ENCODE data around the gene WRAP73. TPM values are rescaled to one million over a fixed set of nuclear protein-coding genes. Genes with fewer than 3 reads are reported as not detected.

Gene WRAP73
- total and polyA plus RNA-seq, 4 donors, result 12.3 to 22.8 (median 14.9) TPM

- H3K4me3 ChIP-seq (ENCODE audit: low read depth, low read length), result no peak overlapping the region
- 95% methylated on average over 23 of the region's 26 CpGs for WGBS (ENCODE audit: insufficient coverage)
- no peaks in the 10 kb centered on the region for H3K27me3 ChIP-seq (ENCODE audit: control insufficient read depth, insufficient read depth, low read length)
- no peak overlapping the region for H3K27ac ChIP-seq (ENCODE audit: low read depth, low read length)
- no peaks in the 10 kb centered on the region for H3K9me3 ChIP-seq (ENCODE audit: control insufficient read depth, insufficient read depth, low read length)
- H3K4me1 ChIP-seq (ENCODE audit: control insufficient read depth, insufficient read depth, low read length), result no peaks in the 10 kb centered on the region
- DNase-seq (ENCODE audit: low read depth in 4 of 6, low spot score in 6 of 6), result no peak
- H3K36me3 ChIP-seq (ENCODE audit: control insufficient read depth, insufficient read depth, low read length), result peaks cover 98% of the 10 kb centered on the region
Observed at GRCh38 chr1:3632716-3633343, 17.1 kb downstream of the WRAP73 start.

- H3K4me1 ChIP-seq (ENCODE audit: control insufficient read depth, insufficient read depth, low read length), result no peaks in the 10 kb centered on the region
- no peak overlapping the region for H3K27ac ChIP-seq (ENCODE audit: low read depth, low read length)
- H3K9me3 ChIP-seq (ENCODE audit: control insufficient read depth, insufficient read depth, low read length), result no peaks in the 10 kb centered on the region
- no peak overlapping the region for H3K4me3 ChIP-seq (ENCODE audit: low read depth, low read length)
- H3K36me3 ChIP-seq (ENCODE audit: control insufficient read depth, insufficient read depth, low read length), result peaks cover 98% of the 10 kb centered on the region
- no peak for DNase-seq (ENCODE audit: low read depth in 4 of 6, low spot score in 6 of 6)
- 90% methylated on average over 15 of the region's 17 CpGs for WGBS (ENCODE audit: insufficient coverage)
- no peaks in the 10 kb centered on the region for H3K27me3 ChIP-seq (ENCODE audit: control insufficient read depth, insufficient read depth, low read length)
Observed at GRCh38 chr1:3632298-3632697, 17.6 kb downstream of the WRAP73 start.

GRCh38 chr1:3631320-3632260 is 18.3 kb downstream of the WRAP73 start:
- Histone ChIP-seq H3K36me3 (ENCODE audit: control insufficient read depth, insufficient read depth, low read length) (peaks cover 98% of the 10 kb centered on the region), H3K4me3 (ENCODE audit: low read depth, low read length) (no peak overlapping the region), H3K4me1 (ENCODE audit: control insufficient read depth, insufficient read depth, low read length) (no peaks in the 10 kb centered on the region), H3K27me3 (ENCODE audit: control insufficient read depth, insufficient read depth, low read length) (no peaks in the 10 kb centered on the region), H3K9me3 (ENCODE audit: control insufficient read depth, insufficient read depth, low read length) (no peaks in the 10 kb centered on the region), H3K27ac (ENCODE audit: low read depth, low read length) (no peak overlapping the region)
- 81% methylated on average over 35 of the region's 36 CpGs for WGBS (ENCODE audit: insufficient coverage)
- no peak for DNase-seq (ENCODE audit: low read depth in 4 of 6, low spot score in 6 of 6)

- Histone ChIP-seq H3K36me3 (ENCODE audit: control insufficient read depth, insufficient read depth, low read length) (peaks cover 93% of the 10 kb centered on the region), H3K4me3 (ENCODE audit: low read depth, low read length) (no peak overlapping the region), H3K27me3 (ENCODE audit: control insufficient read depth, insufficient read depth, low read length) (no peaks in the 10 kb centered on the region), H3K9me3 (ENCODE audit: control insufficient read depth, insufficient read depth, low read length) (no peaks in the 10 kb centered on the region), H3K27ac (ENCODE audit: low read depth, low read length) (no peak overlapping the region), H3K4me1 (ENCODE audit: control insufficient read depth, insufficient read depth, low read length) (no peaks in the 10 kb centered on the region)
- DNase-seq (ENCODE audit: low read depth in 4 of 6, low spot score in 6 of 6), result no peak
- 73% methylated on average over 9 of the region's 9 CpGs for WGBS (ENCODE audit: insufficient coverage)
Observed at GRCh38 chr1:3630914-3631313, 19.0 kb downstream of the WRAP73 start.

- Histone ChIP-seq H3K27ac (ENCODE audit: low read depth, low read length) (no peak overlapping the region), H3K4me1 (ENCODE audit: control insufficient read depth, insufficient read depth, low read length) (peaks cover 5% of the 10 kb centered on the region), H3K4me3 (ENCODE audit: low read depth, low read length) (no peak overlapping the region), H3K9me3 (ENCODE audit: control insufficient read depth, insufficient read depth, low read length) (no peaks in the 10 kb centered on the region), H3K27me3 (ENCODE audit: control insufficient read depth, insufficient read depth, low read length) (no peaks in the 10 kb centered on the region), H3K36me3 (ENCODE audit: control insufficient read depth, insufficient read depth, low read length) (peaks cover 86% of the 10 kb centered on the region)
- DNase-seq (ENCODE audit: low read depth in 4 of 6, low spot score in 6 of 6), result no peak
- WGBS (ENCODE audit: insufficient coverage), result 87% methylated on average over 9 of the region's 11 CpGs
Observed at GRCh38 chr1:3630161-3630611, 19.7 kb downstream of the WRAP73 start.

GRCh38 chr1:3629561-3630160 is 20.2 kb downstream of the WRAP73 start:
- H3K9me3 ChIP-seq (ENCODE audit: control insufficient read depth, insufficient read depth, low read length), result no peaks in the 10 kb centered on the region
- WGBS (ENCODE audit: insufficient coverage), result 95% methylated on average over 16 of the region's 16 CpGs
- H3K36me3 ChIP-seq (ENCODE audit: control insufficient read depth, insufficient read depth, low read length), result peaks cover 81% of the 10 kb centered on the region
- H3K27ac ChIP-seq (ENCODE audit: low read depth, low read length), result no peak overlapping the region
- H3K4me3 ChIP-seq (ENCODE audit: low read depth, low read length), result no peak overlapping the region
- no peaks in the 10 kb centered on the region for H3K27me3 ChIP-seq (ENCODE audit: control insufficient read depth, insufficient read depth, low read length)
- no peak for DNase-seq (ENCODE audit: low read depth in 4 of 6, low spot score in 6 of 6)
- H3K4me1 ChIP-seq (ENCODE audit: control insufficient read depth, insufficient read depth, low read length), result peaks cover 5% of the 10 kb centered on the region

GRCh38 chr1:3628445-3628844 is 21.5 kb downstream of the WRAP73 start:
- Histone ChIP-seq H3K4me1 (ENCODE audit: control insufficient read depth, insufficient read depth, low read length) (peaks cover 13% of the 10 kb centered on the region), H3K4me3 (ENCODE audit: low read depth, low read length) (no peak overlapping the region), H3K27ac (ENCODE audit: low read depth, low read length) (no peak overlapping the region), H3K9me3 (ENCODE audit: control insufficient read depth, insufficient read depth, low read length) (no peaks in the 10 kb centered on the region), H3K27me3 (ENCODE audit: control insufficient read depth, insufficient read depth, low read length) (no peaks in the 10 kb centered on the region), H3K36me3 (ENCODE audit: control insufficient read depth, insufficient read depth, low read length) (peaks cover 69% of the 10 kb centered on the region)
- WGBS (ENCODE audit: insufficient coverage), result 81% methylated on average over 8 of the region's 10 CpGs
- no peak for DNase-seq (ENCODE audit: low read depth in 4 of 6, low spot score in 6 of 6)

- Histone ChIP-seq H3K4me1 (ENCODE audit: control insufficient read depth, insufficient read depth, low read length) (peaks cover 21% of the 10 kb centered on the region), H3K4me3 (ENCODE audit: low read depth, low read length) (no peak overlapping the region), H3K27me3 (ENCODE audit: control insufficient read depth, insufficient read depth, low read length) (no peaks in the 10 kb centered on the region), H3K27ac (ENCODE audit: low read depth, low read length) (no peak overlapping the region), H3K9me3 (ENCODE audit: control insufficient read depth, insufficient read depth, low read length) (no peaks in the 10 kb centered on the region), H3K36me3 (ENCODE audit: control insufficient read depth, insufficient read depth, low read length) (peaks cover 61% of the 10 kb centered on the region)
- no peak for DNase-seq (ENCODE audit: low read depth in 4 of 6, low spot score in 6 of 6)
- WGBS (ENCODE audit: insufficient coverage), result 93% methylated on average over 26 of the region's 26 CpGs
Observed at GRCh38 chr1:3627515-3628253, 22.2 kb downstream of the WRAP73 start.

- H3K27me3 ChIP-seq (ENCODE audit: control insufficient read depth, insufficient read depth, low read length), result no peaks in the 10 kb centered on the region
- peaks cover 24% of the 10 kb centered on the region for H3K4me1 ChIP-seq (ENCODE audit: control insufficient read depth, insufficient read depth, low read length)
- H3K27ac ChIP-seq (ENCODE audit: low read depth, low read length), result no peak overlapping the region
- peak overlapping the region; percentile 41 for H3K4me3 ChIP-seq (ENCODE audit: low read depth, low read length)
- 40% methylated on average over 1 of the region's 4 CpGs for WGBS (ENCODE audit: insufficient coverage)
- no peaks in the 10 kb centered on the region for H3K9me3 ChIP-seq (ENCODE audit: control insufficient read depth, insufficient read depth, low read length)
- H3K36me3 ChIP-seq (ENCODE audit: control insufficient read depth, insufficient read depth, low read length), result peaks cover 47% of the 10 kb centered on the region
- no peak for DNase-seq (ENCODE audit: low read depth in 4 of 6, low spot score in 6 of 6)
Observed at GRCh38 chr1:3626025-3626424, 23.9 kb downstream of the WRAP73 start.

Measured in spinal cord (tissue), 10 donors.